ENCODE results near the gene SMIM9.

DNA sequence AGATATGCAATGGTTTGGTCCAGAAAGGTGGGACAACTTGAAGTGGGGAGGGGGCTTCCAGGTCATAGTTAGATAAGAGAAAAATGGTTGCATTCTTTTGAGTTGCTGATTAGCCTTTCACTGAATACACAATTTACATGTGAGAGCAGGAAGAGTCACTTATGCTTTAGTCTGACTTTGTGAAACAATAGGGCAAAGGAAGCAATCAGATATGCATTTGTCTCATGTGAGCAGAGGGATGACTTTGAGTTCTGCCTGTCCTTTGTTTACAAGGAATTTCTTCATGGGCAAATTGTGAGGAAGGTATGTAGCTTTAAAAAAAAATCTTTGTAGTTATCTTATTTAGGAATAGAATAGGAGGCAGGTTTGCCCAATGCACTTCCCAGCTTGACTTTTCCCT is 12.9 kb downstream of the SMIM9 start:
- TF ChIP-seq, protein P1, sequence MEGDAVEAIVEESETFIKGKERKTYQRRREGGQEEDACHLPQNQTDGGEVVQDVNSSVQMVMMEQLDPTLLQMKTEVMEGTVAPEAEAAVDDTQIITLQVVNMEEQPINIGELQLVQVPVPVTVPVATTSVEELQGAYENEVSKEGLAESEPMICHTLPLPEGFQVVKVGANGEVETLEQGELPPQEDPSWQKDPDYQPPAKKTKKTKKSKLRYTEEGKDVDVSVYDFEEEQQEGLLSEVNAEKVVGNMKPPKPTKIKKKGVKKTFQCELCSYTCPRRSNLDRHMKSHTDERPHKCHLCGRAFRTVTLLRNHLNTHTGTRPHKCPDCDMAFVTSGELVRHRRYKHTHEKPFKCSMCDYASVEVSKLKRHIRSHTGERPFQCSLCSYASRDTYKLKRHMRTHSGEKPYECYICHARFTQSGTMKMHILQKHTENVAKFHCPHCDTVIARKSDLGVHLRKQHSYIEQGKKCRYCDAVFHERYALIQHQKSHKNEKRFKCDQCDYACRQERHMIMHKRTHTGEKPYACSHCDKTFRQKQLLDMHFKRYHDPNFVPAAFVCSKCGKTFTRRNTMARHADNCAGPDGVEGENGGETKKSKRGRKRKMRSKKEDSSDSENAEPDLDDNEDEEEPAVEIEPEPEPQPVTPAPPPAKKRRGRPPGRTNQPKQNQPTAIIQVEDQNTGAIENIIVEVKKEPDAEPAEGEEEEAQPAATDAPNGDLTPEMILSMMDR (IDR thresholded peaks at IDR 0.05): no peak
- TF ChIP-seq EZH2phosphoT487 (IDR thresholded peaks at IDR 0.05): no peak
